ENCODE data around the gene KDM4C. TPM values are rescaled to one million over a fixed set of nuclear protein-coding genes. Genes with fewer than 3 reads are reported as not detected.

Gene KDM4C
- total and polyA plus RNA-seq, 2 of the 13 experiments (the other 11 are each of a cell fraction or from before 2014, with no cell fraction given) = 19.4 to 23.6 TPM

DNA sequence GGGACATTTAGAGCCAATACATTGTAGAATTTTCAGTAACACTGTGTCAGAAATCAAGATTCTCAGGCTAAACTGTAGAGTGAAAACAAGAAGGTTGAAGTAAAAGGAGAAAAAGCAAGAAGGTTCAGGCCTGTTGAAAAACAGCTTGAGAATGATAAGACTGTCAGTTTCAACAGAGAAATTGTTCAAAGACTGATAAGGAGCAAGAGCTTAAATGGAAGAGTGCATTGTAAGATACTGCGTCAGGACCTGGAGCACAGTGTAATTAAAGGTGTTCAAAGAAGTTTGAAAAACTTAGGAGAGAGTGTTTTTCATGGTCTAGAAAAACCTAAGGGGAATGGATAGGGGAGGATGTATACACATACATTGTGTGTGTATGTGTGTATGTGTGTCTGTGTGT lies 408.3 kb downstream of the KDM4C start:
- Histone ChIP-seq H3K4me1 (ENCODE audit: insufficient read depth, low read length) (no peaks in the 10 kb centered on the region), H3K9me3 (ENCODE audit: low read length) (no peaks in the 10 kb centered on the region), H3K4me3 (replicated peaks in 1 of 3; ENCODE audit: insufficient read depth in 1 of 3, low read depth in 2 of 3, low read length in 3 of 3) (no peak overlapping the region), H3K36me3 (replicated peaks in 1 of 2; ENCODE audit: control insufficient read depth in 1 of 2, insufficient read depth in 2 of 2, low read length in 2 of 2) (peaks cover 7 to 21% of the 10 kb centered on the region in 2 experiments; a peak in 4 of 5 replicates), H4K20me1 (ENCODE audit: insufficient read depth, low read length) (no peaks in the 10 kb centered on the region), H3K27me3 (ENCODE audit: control insufficient read depth in 1 of 2, insufficient read depth in 2 of 2, low read length in 2 of 2) (no peaks in the 10 kb centered on the region), H3K9ac (ENCODE audit: insufficient read depth, low read depth, low read length) (no peak overlapping the region), H3K79me2 (ENCODE audit: insufficient read depth, low read length) (no peaks in the 10 kb centered on the region), H2AFZ (ENCODE audit: low read length) (no peak overlapping the region), H3K27ac (ENCODE audit: extremely low read length, insufficient read depth, low read length) (no peak overlapping the region), H3K4me2 (ENCODE audit: low read depth, low read length) (no peak overlapping the region)
- no peak for TF ChIP-seq ZFP37 (CRISPR knock-in tag; IDR thresholded peaks at IDR 0.05; ENCODE audit: borderline replicate concordance)
- TF ChIP-seq, protein P1, sequence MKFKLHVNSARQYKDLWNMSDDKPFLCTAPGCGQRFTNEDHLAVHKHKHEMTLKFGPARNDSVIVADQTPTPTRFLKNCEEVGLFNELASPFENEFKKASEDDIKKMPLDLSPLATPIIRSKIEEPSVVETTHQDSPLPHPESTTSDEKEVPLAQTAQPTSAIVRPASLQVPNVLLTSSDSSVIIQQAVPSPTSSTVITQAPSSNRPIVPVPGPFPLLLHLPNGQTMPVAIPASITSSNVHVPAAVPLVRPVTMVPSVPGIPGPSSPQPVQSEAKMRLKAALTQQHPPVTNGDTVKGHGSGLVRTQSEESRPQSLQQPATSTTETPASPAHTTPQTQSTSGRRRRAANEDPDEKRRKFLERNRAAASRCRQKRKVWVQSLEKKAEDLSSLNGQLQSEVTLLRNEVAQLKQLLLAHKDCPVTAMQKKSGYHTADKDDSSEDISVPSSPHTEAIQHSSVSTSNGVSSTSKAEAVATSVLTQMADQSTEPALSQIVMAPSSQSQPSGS (CRISPR knock-in tag; IDR thresholded peaks at IDR 0.05) = no peak
- TF ChIP-seq CENPX (CRISPR knock-in tag; IDR thresholded peaks at IDR 0.05) = no peak
- no peak for TF ChIP-seq FIP1L1 (IDR thresholded peaks at IDR 0.05; ENCODE audit: borderline replicate concordance, insufficient read depth, low read depth, low read length)
- TF ChIP-seq, protein P2, sequence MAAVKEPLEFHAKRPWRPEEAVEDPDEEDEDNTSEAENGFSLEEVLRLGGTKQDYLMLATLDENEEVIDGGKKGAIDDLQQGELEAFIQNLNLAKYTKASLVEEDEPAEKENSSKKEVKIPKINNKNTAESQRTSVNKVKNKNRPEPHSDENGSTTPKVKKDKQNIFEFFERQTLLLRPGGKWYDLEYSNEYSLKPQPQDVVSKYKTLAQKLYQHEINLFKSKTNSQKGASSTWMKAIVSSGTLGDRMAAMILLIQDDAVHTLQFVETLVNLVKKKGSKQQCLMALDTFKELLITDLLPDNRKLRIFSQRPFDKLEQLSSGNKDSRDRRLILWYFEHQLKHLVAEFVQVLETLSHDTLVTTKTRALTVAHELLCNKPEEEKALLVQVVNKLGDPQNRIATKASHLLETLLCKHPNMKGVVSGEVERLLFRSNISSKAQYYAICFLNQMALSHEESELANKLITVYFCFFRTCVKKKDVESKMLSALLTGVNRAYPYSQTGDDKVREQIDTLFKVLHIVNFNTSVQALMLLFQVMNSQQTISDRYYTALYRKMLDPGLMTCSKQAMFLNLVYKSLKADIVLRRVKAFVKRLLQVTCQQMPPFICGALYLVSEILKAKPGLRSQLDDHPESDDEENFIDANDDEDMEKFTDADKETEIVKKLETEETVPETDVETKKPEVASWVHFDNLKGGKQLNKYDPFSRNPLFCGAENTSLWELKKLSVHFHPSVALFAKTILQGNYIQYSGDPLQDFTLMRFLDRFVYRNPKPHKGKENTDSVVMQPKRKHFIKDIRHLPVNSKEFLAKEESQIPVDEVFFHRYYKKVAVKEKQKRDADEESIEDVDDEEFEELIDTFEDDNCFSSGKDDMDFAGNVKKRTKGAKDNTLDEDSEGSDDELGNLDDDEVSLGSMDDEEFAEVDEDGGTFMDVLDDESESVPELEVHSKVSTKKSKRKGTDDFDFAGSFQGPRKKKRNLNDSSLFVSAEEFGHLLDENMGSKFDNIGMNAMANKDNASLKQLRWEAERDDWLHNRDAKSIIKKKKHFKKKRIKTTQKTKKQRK (IDR thresholded peaks at IDR 0.05; ENCODE audit: low read length) = no peak
- TF ChIP-seq, protein P3, sequence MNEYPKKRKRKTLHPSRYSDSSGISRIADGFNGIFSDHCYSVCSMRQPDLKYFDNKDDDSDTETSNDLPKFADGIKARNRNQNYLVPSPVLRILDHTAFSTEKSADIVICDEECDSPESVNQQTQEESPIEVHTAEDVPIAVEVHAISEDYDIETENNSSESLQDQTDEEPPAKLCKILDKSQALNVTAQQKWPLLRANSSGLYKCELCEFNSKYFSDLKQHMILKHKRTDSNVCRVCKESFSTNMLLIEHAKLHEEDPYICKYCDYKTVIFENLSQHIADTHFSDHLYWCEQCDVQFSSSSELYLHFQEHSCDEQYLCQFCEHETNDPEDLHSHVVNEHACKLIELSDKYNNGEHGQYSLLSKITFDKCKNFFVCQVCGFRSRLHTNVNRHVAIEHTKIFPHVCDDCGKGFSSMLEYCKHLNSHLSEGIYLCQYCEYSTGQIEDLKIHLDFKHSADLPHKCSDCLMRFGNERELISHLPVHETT (CRISPR knock-in tag; conservative IDR thresholded peaks at IDR 0.05) = no peak
- TF ChIP-seq FOXA1 (IDR thresholded peaks at IDR 0.05) = no peak
- TF ChIP-seq FOXA1 (CRISPR knock-in tag; IDR thresholded peaks at IDR 0.05) = no peak
- TF ChIP-seq SOX5 (CRISPR knock-in tag; IDR thresholded peaks at IDR 0.05; ENCODE audit: borderline replicate concordance) = no peak
- no peak for TF ChIP-seq JARID2 (CRISPR knock-in tag; IDR thresholded peaks at IDR 0.05; ENCODE audit: insufficient replicate concordance)
- no peak for TF ChIP-seq ATF7-NPFF (CRISPR knock-in tag; IDR thresholded peaks at IDR 0.05; ENCODE audit: low read depth)
- no peak for TF ChIP-seq ZNF746 (CRISPR knock-in tag; IDR thresholded peaks at IDR 0.05)
- TF ChIP-seq PHF8 (CRISPR knock-in tag; IDR thresholded peaks at IDR 0.05) = no peak
- TF ChIP-seq ZFP82 (CRISPR knock-in tag; IDR thresholded peaks at IDR 0.05; ENCODE audit: borderline replicate concordance) = no peak
- no peak for TF ChIP-seq ZZZ3 (CRISPR knock-in tag; IDR thresholded peaks at IDR 0.05; ENCODE audit: borderline replicate concordance)
- no peak for TF ChIP-seq ZNF782 (CRISPR knock-in tag; IDR thresholded peaks at IDR 0.05; ENCODE audit: borderline replicate concordance)
- no peak for TF ChIP-seq ZNF263 (CRISPR knock-in tag; IDR thresholded peaks at IDR 0.05)
- no peak for TF ChIP-seq ZFP90 (CRISPR knock-in tag; IDR thresholded peaks at IDR 0.05; ENCODE audit: borderline replicate concordance)
- no peak for TF ChIP-seq ZNF761 (CRISPR knock-in tag; conservative IDR thresholded peaks at IDR 0.05)
- ATAC-seq (no peak), FAIRE-seq (no peak), DNase-seq (ENCODE audit: low spot score) (no peak)
- WGBS (ENCODE audit: low lambda C conversion rate) = 100% methylated on average over 1 of the region's 1 CpG
- in situ Hi-C loops (cut with HindIII; ENCODE audit: extremely low pct_ligation_motif_present, low pct_unique_long_range_greater_than_20kb) (no loop called here), intact Hi-C loops (cut with micrococcal nuclease; ENCODE audit: unreplicated experiment) (no loop called here)
- BruUV-seq (replicated peaks) = no TSS peak
- ChIA-PET POLR2A (no interaction called here), CTCF (ENCODE audit: low intra/inter-chr PET ratio, low total read pairs) (no interaction called here)
